ENCODE measurements around the gene CHAD.

CHAD gene, protein sequence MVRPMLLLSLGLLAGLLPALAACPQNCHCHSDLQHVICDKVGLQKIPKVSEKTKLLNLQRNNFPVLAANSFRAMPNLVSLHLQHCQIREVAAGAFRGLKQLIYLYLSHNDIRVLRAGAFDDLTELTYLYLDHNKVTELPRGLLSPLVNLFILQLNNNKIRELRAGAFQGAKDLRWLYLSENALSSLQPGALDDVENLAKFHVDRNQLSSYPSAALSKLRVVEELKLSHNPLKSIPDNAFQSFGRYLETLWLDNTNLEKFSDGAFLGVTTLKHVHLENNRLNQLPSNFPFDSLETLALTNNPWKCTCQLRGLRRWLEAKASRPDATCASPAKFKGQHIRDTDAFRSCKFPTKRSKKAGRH

DNA sequence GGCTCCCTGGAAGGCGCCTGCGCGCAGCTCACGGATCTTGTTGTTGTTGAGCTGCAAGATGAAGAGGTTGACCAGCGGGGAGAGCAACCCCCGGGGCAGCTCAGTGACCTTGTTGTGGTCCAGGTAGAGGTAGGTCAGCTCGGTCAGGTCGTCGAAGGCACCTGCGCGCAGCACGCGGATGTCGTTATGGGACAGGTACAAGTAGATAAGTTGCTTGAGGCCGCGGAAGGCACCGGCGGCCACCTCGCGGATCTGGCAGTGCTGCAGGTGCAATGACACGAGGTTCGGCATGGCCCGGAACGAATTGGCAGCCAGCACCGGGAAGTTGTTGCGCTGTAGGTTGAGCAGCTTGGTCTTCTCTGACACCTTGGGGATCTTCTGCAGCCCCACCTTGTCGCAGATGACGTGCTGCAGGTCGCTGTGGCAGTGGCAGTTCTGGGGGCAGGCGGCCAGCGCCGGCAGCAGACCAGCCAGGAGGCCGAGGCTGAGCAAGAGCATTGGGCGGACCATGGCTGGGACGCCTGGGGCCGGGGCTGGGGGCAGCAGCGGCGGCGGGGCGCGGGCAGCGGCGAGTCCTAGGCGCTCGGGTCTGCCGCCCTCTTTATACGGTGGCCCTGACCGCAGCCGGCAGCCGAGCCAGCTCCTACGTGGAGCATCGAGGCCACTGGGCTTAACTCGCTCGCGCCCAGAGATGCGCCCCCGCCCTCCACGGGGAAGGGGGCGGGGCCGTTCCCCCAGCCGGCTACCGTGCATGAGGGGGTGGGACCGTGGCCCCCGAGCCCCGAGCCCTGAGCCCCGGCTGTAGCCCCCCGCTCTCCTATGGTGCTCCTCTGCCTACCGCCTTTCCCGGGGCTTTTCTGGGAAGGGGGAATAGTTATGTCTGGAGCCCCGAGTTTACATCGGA is at the start of gene CHAD:
Gene CHAD, minus strand, starts transcription at position 577 of the 904 bp plus-strand sequence. Its CDS starts 67 bp downstream, at position 510.
- DNase-seq (ENCODE audit: low read depth in 2 of 2), result no peak

DNA sequence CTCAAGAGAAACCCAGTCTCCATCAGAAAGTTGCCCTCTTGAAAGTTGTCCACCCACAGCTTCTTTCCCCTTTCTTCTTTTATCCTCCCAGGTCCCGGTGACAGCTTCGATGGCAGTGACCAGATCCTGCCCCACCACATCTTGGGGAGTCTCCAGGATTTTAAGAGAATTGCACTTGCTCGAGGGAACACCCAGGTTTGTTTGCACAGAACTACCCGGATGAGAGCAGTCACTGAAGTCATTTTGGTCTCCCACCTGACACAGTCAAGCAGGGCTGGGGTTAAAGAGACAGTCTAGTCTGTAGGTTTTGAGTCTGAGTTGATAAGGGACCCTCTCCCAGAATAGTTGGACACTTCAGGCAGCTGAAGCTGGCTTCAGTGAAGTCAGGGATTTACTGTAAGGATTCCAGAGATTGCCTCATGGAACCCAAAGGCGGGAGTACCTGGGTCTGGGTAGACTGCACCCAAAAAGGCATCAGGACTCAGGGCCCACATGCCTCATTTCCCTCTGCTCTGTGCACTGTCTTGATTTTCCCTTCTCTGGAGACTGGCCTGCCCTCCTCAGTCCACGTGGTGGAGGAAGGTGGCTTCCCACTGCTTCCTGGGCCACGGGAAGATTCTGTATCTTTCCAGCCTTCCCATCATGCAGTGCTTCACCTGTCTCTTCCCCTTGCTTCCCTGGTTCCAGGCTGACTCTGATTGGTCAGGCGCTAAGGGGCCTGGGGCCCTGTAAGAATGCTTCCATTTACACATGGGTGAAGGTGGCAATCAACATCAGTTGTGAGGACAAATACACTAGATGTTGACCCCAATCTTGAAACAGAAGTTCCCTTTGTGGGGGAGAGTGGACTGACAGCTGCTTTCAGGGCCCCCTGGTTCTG is 49.1 kb upstream of the CHAD start:
- DNase-seq (ENCODE audit: low read depth in 2 of 2), result no peak

DNA sequence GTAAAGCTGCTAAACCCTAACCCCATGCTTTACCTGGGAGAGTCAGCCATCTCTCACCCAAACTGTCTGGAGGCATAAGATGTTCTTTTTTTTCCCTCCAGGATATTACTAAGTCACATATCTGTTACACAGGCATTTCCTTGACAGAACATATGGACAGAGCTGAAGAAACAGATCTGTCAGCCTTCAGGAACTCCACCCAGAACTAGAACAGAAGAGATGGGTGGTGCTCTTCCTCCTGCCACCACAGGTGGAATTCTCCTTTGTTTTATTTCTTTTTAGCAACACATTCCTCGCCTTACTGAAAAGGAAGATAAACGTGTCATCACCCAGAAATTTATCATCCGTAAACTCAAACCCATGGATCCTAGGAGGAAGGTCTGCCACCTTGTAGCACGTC is 48.3 kb upstream of the CHAD start:
- DNase-seq (ENCODE audit: low read depth in 2 of 2), result no peak

DNA sequence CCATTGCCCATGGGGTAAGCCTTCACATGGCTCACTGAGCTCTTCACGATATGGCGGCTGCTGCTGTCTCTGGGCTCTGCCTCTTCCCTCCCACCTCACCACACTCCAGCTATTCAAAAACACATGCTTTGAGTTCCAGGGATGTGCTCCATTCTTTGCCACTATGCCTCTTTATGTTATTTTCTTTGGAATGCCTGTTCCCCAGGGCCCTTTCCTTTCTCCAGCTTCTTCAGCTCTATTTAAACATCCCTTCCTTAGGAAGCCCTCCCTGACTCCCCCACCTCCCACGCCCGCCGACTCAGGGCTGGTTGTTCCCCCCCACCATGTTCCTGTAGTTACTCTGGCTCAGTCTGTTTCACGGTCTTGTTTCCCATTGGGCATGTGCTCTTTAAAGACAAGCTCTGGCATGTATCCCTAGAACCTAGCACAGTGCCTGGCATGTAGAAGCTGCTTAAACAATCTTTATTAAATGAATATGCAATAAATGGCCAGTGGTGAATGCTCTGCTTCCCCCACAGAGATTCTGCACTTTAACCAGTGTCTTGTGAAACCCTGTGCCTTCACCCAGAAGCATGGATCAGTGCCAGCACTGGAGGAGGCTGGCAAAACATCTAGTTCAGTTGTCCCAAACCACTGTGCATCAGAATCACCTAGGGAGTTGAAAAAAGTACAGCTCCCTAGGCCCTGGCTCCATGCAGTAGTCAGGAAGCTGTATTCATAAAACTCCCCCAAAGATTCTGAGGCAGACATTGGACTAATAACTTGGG is 46.4 kb upstream of the CHAD start:
- no peak for DNase-seq (ENCODE audit: low read depth in 2 of 2)

DNA sequence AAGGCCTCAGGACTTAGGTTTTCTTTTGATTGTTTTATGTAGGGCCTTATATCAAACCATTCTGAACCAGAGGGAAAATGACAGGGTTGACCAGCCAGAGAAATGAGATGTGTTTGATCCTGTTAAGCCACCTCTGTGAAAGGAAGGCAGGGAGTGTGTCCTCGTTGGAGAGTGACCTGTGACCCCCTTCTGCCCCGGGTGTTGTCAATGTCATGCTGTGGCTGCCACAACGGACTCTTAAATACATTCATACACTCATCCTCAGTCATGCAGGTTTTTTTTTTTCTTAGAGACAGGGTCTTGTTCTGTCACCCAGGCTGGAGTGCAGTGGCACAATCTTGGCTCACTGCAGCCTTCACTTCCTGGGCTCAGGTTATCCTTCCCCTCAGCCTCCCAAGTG is 45.7 kb upstream of the CHAD start:
- DNase-seq (ENCODE audit: low read depth in 2 of 2), result no peak

DNA sequence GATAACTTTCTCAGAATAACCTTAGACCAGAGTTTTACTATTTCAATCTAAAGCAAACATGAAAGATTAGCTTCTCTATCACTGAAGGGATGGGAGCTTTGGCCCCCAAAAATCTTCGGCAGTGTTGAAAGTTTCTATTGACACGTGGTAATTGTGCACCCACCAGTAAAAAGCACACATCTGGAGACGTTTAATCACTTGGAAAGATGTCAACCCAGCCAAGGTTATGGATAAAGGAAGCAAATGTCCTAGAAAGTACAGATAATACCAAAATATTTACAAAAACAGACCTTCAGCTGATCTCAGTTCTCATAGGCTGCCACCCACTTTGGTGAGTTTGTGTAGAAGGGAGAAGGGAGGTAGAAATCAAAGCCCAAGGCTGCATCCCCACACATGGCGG is 44.8 kb upstream of the CHAD start:
- no peak for DNase-seq (ENCODE audit: low read depth in 2 of 2)

DNA sequence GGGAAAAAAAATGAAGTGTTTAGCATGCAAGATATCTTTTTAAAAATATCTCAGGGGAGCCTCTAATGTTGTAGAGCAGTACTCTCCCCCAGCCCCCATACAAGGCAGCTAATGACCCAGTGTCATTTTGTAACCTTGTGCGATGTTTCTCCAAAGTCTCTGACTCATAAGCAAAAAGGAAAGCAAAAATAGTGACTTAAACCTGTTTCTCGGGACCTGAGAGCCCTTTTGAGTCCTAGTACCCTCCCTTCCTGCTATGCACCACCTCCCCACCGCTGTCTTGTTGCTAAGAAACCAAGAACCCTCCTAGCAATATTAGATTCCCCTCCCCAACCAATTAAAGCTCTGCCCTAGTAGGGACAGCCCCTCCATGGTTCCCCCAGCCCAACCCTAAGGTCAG is 42.4 kb upstream of the CHAD start:
- DNase-seq (ENCODE audit: low read depth in 2 of 2), result no peak

DNA sequence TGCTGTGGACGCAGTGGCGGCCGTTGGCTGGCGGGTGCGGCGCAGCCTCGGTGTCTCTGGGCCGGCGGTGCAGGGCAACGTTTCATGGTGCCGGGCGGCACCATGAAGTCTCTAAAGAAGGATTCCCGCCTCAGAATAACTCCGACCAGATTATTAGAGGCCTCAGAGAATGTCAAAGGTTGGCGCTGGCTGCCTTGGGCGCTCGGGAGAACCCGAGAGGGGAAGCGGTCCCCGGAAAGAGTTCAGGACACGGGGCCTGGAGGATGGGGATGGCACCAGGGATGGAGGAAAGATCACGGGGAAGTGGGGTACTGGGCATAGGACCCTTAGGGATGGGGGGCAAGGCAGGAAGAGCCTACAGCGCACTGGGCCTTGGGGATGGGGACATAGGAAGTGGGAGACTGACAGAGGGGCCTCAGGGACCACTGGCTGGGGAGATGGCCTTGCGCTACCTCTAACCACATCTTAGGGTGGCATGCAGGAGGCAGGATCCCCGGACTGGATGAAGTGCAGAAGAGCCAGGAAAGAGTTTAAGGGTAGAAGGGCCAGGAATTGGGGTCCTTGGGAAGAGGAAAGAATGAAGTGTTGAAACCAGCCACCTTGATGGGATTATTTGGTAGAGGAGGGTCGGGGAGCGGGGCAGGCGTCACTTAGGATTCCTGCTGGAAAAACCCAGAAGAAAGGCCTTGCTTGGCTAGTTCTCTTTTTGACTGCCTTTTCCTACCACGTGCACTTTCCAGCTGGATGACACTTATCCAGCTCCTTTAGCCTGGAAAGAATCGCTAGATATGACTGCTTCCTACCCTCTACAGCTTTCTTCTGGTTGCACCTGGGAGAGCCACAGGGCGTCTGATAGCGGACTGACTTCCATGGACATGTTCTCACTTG is 40.1 kb upstream of the CHAD start:
- no peak for DNase-seq (ENCODE audit: low read depth in 2 of 2)

DNA sequence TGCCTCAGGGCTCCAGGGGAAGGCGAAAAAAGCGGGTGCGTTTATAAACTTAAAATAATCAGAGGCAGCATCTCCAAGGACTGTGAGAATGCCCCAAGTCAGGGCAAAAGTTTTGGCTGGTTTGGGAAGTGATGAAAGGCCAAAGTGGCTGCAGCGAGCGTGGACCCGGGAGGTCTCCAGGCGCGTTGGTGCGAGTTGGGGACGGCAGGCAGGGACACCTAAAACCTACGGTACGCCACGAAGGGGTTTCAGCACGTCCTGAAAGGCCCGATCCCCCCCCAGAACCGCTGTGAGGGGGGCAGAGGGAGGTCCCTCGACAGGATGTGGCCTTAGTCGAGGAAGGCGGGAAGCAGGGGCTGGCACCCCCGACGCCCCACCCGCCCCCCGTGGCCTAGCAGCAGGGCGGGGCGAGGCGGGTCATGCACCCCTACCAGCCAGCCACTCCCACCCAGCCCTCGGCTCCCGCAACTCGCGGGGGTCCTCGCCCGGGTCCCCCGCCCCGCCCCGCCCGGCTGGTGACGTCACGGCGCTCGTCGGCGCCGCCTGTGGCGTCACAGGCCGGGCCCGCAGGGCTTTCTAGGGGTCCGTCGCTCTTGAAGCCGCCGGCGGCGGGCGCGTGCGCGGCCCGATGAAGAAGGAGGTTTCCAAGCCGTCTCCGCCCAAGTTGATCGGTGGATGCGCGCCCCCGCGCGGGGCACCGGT is 39.3 kb upstream of the CHAD start, which contains the start of gene MYCBPAP:
Gene MYCBPAP, plus strand, starts transcription at position 569 of the 702 bp plus-strand sequence. CDS start 236 bp downstream, outside the sequence.
- peak; percentile 31 to 67 for DNase-seq (ENCODE audit: low read depth in 2 of 2)

DNA sequence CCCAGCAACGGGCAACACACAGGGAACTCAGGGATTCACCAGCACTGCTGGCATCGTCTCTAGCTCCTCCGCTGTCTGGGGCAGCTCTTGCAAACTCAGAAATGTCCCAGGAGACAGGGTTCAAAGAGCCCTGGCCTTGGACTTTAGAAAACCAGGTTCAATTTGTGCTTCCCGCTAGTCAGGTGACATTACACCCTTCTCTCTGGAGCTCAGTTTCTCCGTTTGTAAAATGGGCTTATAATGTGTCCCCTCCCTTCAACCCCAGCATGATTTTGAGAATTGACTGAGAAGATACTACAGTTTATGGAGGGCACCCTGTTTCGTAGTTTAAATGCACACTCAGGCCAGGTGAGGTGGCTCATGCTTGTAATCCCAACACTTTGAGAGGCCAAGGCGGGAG is 37.6 kb upstream of the CHAD start:
- no peak for DNase-seq (ENCODE audit: low read depth in 2 of 2)

DNA sequence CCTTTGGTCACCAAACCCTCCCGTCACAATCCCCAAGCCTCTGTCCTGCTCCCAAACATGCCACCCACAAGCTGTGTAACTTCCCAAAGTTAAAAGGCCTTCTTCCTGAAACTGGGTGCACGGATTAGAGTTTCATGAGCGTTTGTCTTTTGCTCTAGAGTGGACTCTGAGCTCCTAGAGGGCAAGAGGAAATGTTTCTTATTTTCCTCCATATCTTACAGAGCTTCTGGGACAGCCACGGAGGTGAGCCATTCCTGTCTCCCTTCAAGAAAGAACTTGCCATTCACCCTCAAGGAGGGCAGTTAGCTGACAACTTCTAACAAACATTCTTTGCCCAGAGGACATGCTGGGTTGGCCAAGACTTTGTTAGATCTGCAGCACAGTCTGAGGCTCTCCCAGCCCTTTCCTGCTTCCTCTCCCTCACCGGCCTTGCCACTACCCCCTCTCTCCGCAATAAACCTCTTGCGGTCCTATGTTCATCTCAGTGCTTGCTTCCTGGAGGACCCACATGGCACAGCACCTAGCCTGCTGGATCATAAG is 37.0 kb upstream of the CHAD start:
- no peak for DNase-seq (ENCODE audit: low read depth in 2 of 2)

DNA sequence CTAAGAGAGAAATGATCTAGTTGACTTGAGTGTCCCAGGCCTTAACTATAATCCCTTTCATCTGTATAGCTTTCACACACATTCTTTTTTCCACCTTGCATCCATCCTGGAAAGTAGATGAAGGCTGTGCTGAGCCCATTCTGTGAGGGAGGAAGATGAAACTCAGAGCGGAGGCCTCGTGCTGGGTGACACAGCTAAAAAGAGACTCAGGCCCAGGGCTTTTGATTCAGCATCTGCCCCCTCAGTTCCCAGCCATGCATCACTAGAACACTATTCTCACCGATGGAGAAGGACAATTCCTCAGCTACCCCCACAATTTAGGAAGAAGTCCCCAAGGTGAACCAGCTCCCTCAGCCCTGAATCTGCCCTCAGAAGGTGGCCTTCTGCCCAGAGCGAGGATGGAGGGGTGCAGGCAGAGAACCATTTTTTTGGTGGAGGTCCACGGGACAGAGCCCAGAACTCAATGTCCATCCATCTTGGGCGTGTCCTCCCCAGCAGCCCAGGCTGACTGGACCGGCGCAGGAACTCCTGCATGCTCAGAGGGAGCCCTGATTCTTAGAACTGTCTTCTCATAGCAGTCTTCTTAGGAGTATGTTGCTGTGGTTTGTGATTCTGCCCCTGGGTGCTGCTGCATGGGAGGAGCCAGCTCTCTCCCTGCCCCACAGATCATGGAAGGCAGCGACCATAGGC is 33.8 kb upstream of the CHAD start:
- no peak for DNase-seq (ENCODE audit: low read depth in 2 of 2)

DNA sequence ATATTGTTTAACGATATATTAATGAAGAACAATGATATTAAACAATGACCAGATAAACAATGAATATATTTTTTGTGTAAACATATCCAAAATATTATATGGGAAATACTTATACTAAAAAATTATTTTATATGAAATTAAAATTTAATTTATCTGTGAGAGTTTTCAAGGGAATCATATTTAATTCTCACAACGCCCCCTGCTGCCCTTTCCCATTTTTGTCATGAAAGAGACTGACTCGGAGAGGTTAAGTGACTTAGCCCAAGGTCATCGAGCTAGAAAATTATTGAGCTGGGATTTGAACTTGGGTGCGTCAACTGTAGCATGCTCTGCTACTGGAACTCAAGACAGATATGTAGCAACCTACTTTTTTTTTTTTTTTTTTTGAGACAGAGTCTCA is 32.4 kb upstream of the CHAD start:
- no peak for DNase-seq (ENCODE audit: low read depth in 2 of 2)

DNA sequence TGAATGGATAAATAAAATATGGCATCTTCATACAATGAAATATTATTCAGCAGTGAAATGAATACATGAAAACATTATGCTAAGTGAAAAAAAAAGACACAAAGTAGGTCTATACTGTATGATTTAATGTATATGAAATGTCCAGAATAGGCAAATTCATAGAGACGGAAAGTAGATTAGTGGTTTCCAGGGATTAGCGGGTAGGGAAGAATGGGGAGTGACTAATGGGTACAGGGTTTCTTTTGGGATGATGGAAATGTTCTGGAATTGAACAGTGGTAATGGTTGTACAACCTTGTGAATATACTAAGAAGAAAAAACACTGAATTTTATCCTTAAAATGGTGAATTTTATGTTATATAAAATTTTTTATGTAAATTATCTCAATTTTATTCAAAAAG is 31.0 kb upstream of the CHAD start:
- no peak for DNase-seq (ENCODE audit: low read depth in 2 of 2)

DNA sequence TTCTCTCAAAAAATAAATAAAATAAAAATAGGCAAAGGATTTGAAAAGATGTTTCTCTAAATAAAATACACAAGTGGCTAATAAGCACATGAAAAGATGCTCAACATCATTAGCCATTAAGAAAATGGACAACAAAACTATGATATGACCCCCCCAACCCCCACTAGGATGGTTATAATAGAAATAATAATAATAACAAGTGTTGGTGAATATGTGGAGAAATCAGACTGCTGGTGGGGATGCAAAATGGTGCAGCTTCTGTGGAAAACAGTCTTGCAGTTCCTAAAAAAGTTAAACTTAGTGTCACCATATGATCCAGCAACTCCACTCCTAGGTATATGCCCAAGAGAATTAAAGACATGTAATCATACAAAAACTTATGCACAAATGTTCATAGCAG is 30.6 kb upstream of the CHAD start:
- DNase-seq (ENCODE audit: low read depth in 2 of 2), result no peak

DNA sequence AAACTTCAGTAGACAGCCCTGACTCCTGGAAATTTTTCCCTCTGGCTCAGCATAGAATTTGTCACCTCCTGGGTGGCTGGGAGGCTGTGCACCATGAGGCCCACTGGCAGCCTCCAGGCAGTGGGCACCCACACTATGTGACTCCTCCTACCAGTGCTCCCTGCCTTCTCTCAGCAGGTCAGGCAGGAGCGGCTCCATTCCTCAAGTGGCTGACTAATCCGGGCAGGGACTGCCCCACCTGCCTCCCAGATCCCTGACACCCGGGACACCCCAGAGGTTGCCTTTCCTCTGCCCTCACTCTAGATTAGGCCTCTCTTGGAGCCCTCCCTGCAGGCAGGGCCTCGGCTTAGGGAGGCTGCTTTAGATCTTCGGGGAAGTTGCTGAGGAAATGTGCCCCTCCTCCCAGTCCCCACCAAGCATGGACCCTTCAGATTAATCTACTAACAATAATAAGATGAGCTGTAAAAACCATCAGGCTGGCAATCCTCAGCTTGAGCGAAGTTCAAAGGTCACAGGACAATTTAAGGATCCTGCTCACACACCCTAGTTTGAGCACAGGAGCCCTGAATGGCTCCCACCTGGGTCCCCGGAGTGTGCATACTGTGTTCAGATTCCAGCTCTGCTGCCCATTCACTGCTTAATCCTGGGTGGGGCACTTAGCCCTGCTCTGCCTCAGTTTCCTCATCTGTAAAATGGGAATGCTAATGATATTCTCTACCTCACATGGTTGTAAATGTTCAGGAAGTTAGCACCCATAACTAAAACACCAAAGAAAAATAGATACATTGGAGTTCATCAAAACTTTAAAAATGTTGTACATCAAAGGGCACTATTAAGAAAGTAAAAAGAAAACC is 29.6 kb upstream of the CHAD start:
- no peak for DNase-seq (ENCODE audit: low read depth in 2 of 2)

DNA sequence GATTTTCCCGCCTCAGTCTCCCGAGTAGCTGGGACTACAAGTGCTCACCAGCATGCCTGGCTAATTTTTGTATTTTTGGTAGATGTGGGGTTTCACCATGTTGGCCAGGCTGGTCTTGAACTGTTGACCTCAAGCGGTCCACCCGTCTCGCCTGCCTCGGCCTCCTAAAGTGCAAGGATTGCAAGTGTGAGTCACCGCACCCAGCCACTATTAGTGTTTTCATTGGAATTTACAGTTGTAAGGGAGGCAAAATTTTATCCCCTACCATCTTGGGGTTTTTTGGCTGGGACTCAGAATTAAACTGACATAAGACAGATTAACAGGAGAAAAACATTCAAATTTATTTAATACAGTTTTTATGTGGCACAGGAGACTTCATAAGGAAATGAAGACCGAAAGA is 27.2 kb upstream of the CHAD start:
- DNase-seq (ENCODE audit: low read depth in 2 of 2), result no peak

All from stimulated activated CD8-positive, alpha-beta memory T cell treated with anti-CD3 and anti-CD28 coated beads, Interleukin-15, amount 100 ng/mL, for 4 hours (primary cell).